ENCODE measurements around the gene MUC12. TPM values are rescaled to one million over a fixed set of nuclear protein-coding genes. Genes with fewer than 3 reads are reported as not detected.

The MUC12 gene
- total and polyA plus RNA-seq, 2 of the 8 experiments (the other 6 are each of a cell fraction or from before 2014, with no cell fraction given), result 7.7 to 16.2 TPM

DNA sequence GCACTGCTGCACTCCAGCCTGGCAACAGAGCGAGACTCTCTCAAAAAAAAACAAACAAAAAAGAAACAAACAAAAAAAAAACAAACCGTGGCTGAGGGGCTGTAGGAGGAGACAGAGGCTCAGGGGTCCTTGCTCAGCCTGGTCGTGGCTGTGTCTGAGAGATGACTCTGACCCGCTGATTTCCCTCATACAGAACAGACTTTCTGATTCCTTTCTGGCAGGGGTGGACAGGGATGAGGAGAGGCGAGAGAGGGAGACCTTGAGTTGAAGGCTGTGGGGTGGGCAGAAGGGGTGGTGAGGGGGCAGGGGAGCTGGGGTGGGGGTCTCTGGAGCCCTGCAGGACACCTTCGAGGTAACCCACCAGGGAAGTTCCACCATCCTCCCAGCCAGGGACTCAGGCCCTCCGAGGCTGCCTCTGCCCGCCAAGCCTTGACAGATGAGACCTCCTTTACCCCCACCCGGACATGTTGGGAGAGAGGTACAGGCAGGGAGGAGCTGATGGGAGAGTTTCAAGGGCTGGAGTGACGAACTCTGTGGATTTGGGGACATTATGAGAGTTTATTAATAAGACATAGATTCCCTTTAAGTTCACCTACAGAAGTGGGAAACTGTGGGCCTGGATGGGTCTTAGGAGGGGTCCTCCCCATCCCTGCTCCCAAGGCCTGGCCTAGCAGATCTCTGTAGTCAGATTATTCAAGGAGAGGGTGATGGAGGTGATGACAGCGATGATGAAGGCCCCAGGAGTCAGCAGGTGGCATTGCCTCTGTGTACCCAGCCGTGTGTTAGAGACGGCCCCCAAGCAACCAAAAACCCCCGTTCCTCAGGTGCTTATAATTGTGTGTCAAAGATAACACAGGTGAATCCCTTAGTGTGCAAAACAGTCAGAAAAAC is 2.0 kb downstream of the MUC12 start:
- no peak overlapping the region for H3K18ac ChIP-seq (ENCODE audit: extremely low read depth, low read length)
- H2BK15ac ChIP-seq (ENCODE audit: low read length), result no peak overlapping the region
- no peak for TF ChIP-seq CBX8 (IDR thresholded peaks at IDR 0.05; ENCODE audit: borderline replicate concordance, low read depth, low read length)
- no peak for TF ChIP-seq RBBP5 (IDR thresholded peaks at IDR 0.05; ENCODE audit: borderline replicate concordance, low read depth, low read length)
- TF ChIP-seq SP2 (IDR thresholded peaks at IDR 0.05; ENCODE audit: low read length), result no peak
- no peak for TF ChIP-seq TCF12 (IDR thresholded peaks at IDR 0.05; ENCODE audit: low read depth, low read length)
- TF ChIP-seq POLR2A (IDR thresholded peaks at IDR 0.05; ENCODE audit: control extremely low read depth in 1 of 2, low read depth in 2 of 2, low read length in 2 of 2), result no peak
- TF ChIP-seq SRF (IDR thresholded peaks at IDR 0.05; ENCODE audit: low read depth, low read length), result no peak
- TF ChIP-seq SIX5 (IDR thresholded peaks at IDR 0.05; ENCODE audit: low read depth, low read length), result no peak
- no peak for TF ChIP-seq SAP30 (IDR thresholded peaks at IDR 0.05; ENCODE audit: insufficient read depth, insufficient replicate concordance, low read length)
- TF ChIP-seq, protein P1, sequence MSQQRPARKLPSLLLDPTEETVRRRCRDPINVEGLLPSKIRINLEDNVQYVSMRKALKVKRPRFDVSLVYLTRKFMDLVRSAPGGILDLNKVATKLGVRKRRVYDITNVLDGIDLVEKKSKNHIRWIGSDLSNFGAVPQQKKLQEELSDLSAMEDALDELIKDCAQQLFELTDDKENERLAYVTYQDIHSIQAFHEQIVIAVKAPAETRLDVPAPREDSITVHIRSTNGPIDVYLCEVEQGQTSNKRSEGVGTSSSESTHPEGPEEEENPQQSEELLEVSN (IDR thresholded peaks at IDR 0.05), result no peak
- TF ChIP-seq SUZ12 (IDR thresholded peaks at IDR 0.05; ENCODE audit: low read length), result no peak
- no peak for TF ChIP-seq EGR1 (IDR thresholded peaks at IDR 0.05; ENCODE audit: borderline replicate concordance, low read depth, low read length)
- DNase-seq (ENCODE audit: low read depth in 1 of 2, low spot score in 2 of 2) (no peak), FAIRE-seq (peak; percentile 39)
- ChIA-PET POLR2A (ENCODE audit: partially characterized antibody) (interaction anchor here (0.7 to 1.5 kb wide), 3 partner anchors 13 to 1027 kb away, joined by 3 to 4 read pairs (median 3); no protein-coding TSS in a partner anchor), CTCF (ENCODE audit: partially characterized antibody) (interaction anchor here (0.7 to 4.5 kb wide), 5 partner anchors 11 to 1573 kb away, joined by 3 to 21 read pairs (median 3); no protein-coding TSS in a partner anchor)
- no peaks in the 10 kb centered on the region for H3K79me2 ChIP-seq (ENCODE audit: control insufficient read depth in 1 of 2, insufficient read depth in 2 of 2, low read length in 2 of 2)
- peaks cover 3% of the 10 kb centered on the region; the same call in 1 of the 2 replicates for H3K23me2 ChIP-seq (ENCODE audit: low read depth, low read length)
- no peak overlapping the region for H3K14ac ChIP-seq (ENCODE audit: insufficient read length)
- no peak overlapping the region for H2AFZ ChIP-seq (ENCODE audit: low read length)
- H3K23ac ChIP-seq (ENCODE audit: insufficient read length), result no peak overlapping the region
- H4K5ac ChIP-seq (ENCODE audit: insufficient read length, low read depth, low read length), result no peak overlapping the region
- H2BK12ac ChIP-seq (ENCODE audit: low read depth, low read length), result no peak overlapping the region
- H4K20me1 ChIP-seq (replicated peaks in 1 of 2; ENCODE audit: control insufficient read depth in 1 of 2, insufficient read depth in 2 of 2, low read length in 2 of 2), result peaks cover 0 to 4% of the 10 kb centered on the region in 2 experiments
- H2BK20ac ChIP-seq (ENCODE audit: low read length), result peak overlapping the region; percentile 83; the same call in 1 of the 2 replicates
- no peaks in the 10 kb centered on the region; the same call in 1 of the 2 replicates for H3K79me1 ChIP-seq (ENCODE audit: low read depth, low read length)
- H4K8ac ChIP-seq (ENCODE audit: extremely low read depth, insufficient read depth, low read length), result no peak overlapping the region
- no peak overlapping the region for H2BK120ac ChIP-seq (replicated peaks; ENCODE audit: low read depth, low read length)
- no peak overlapping the region for H3K4me2 ChIP-seq (ENCODE audit: insufficient read depth in 1 of 2, low read depth in 2 of 2, low read length in 2 of 2)
- H2BK5ac ChIP-seq (ENCODE audit: low read depth, low read length), result no peak overlapping the region
- H3K4me3 ChIP-seq (ENCODE audit: extremely low read depth in 1 of 4, insufficient read depth in 2 of 4, low read depth in 3 of 4, low read length in 4 of 4), result no peak overlapping the region
- H3K27ac ChIP-seq (ENCODE audit: low read depth, low read length), result no peak overlapping the region
- WGBS, 2 experiments (ENCODE audit: extremely low coverage in 1 of 2, insufficient coverage in 1 of 2, insufficient read length in 1 of 2, insufficient replicate concordance in 2 of 2, low coverage in 1 of 2, low lambda C conversion rate in 2 of 2, missing lambda C conversion rate in 1 of 2), result 70% methylated on average over 14 of the region's 14 CpGs; no CpG with 5 or more reads in 1 of the 2 experiments
- no peaks in the 10 kb centered on the region for H3K36me3 ChIP-seq (ENCODE audit: control insufficient read depth in 2 of 4, insufficient read depth in 4 of 4, low read length in 3 of 4)
- H3K4me1 ChIP-seq (replicated peaks in 1 of 4; ENCODE audit: control insufficient read depth in 3 of 4, insufficient read depth in 4 of 4, low read length in 3 of 4), result peaks cover 4 to 19% (median 13%) of the 10 kb centered on the region in 4 experiments
- H4K91ac ChIP-seq (replicated peaks; ENCODE audit: insufficient read length, low read length), result no peak overlapping the region
- H2AK5ac ChIP-seq (ENCODE audit: low read depth, low read length), result no peak overlapping the region
- peaks cover 3 to 13% (median 12%) of the 10 kb centered on the region in 4 experiments for H3K27me3 ChIP-seq (replicated peaks in 1 of 4; ENCODE audit: control insufficient read depth in 3 of 4, extremely low read depth in 1 of 4, insufficient read depth in 3 of 4, low read length in 3 of 4)
- no peak overlapping the region for H3K9ac ChIP-seq (replicated peaks in 1 of 4; ENCODE audit: extremely low read depth in 1 of 4, low read depth in 3 of 4, low read length in 3 of 4)
- H3K4ac ChIP-seq (replicated peaks; ENCODE audit: insufficient read length, low read depth, low read length), result no peak overlapping the region
- H3K9me3 ChIP-seq (ENCODE audit: insufficient read depth in 2 of 2, low read depth in 1 of 2, low read length in 1 of 2), result no peaks in the 10 kb centered on the region
- no peak overlapping the region for H3K56ac ChIP-seq (replicated peaks; ENCODE audit: insufficient read length, low read depth, low read length)
